K562 (cell line): ENCODE data around the gene CBFA2T3.

Experiments
- SP1 ChIP-seq: sonication (generic); formaldehyde crosslinking; IDR thresholded peaks from 2 replicates; pipeline ENCODE4 v1.8.1; 2022; ENCODE audit warnings: mild to moderate bottlenecking, missing genetic modification reagents
- TBL1XR1 ChIP-seq, 2 experiments: IDR thresholded peaks; 2 replicates each; pipeline ENCODE4 v1.6.1; 2012; ENCODE audit warnings: improper control_type of control experiment in 2 of 2, low read length in 2 of 2, mild to moderate bottlenecking in 1 of 2

GRCh38 chr16:88974080-88974915, 2.7 kb downstream of the CBFA2T3 start:
- TF ChIP-seq SP1 (no peak), TBL1XR1 (IDR thresholded peaks at IDR 0.05; ENCODE audit: low read length in 2 of 2) (no peak)
